T47D (cell line): ENCODE measurements around the gene TDRD15.
"Not testable (repeated sequence)": the region's sequence is repeated elsewhere in the genome, so short reads cannot be mapped to it uniquely, and the experiment has no call there.

Source experiments
- DNase-seq, 2 experiments: peaks; one replicate each; pipeline versions ENCODE4 v3.0.0 to v3.0.0-alpha.2; 2011 to 2012; ENCODE audit warnings: low read depth in 1 of 2, low spot score in 1 of 2
- JUND ChIP-seq: IDR thresholded peaks from 2 replicates; pipeline ENCODE4 v1.6.1; 2012; ENCODE audit warnings: low read depth
- in situ Hi-C: cut with HindIII; loops from 2 replicates; pipeline ENCODE4 v1.10.0; 2016; ENCODE audit warnings: low sequenced_read_pairs, low pct_unique_long_range_greater_than_20kb

The TDRD15 gene

GRCh38 chr2:21123473-21124393, at the start of gene TDRD15:
TDRD15 (plus strand) TSS chr2:21123968; CDS start chr2:21137468, 13,500 bp downstream.
- in situ Hi-C loops, result no loop called here
- no peak for DNase-seq
- no peak for TF ChIP-seq JUND

GRCh38 chr2:21078296-21078695, 45.5 kb upstream of the TDRD15 start:
- TF ChIP-seq JUND, result no peak
- in situ Hi-C loops, result no loop called here
- no peak for DNase-seq

DNA sequence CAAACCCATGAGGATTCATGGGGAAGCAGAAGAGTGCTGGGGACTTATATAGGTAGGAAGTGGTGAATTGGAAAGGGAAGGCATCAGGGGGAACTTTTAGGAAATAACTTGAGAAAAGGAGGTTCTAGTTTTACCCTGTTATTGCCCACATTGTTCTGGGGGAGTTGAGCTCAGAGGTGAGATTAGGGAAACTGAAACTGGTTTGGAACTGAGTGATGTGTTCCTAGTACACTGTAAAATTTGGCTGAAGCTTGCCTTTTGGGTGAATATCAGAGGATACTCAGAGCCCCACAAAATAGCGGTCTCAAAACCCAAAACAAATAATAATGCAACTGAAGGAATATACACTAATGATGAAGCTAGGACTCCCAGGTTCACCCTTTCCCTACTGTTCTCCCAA, 40.3 kb upstream of the TDRD15 start:
- TF ChIP-seq JUND, result no peak
- no peak for DNase-seq
- in situ Hi-C loops, result no loop called here

DNA sequence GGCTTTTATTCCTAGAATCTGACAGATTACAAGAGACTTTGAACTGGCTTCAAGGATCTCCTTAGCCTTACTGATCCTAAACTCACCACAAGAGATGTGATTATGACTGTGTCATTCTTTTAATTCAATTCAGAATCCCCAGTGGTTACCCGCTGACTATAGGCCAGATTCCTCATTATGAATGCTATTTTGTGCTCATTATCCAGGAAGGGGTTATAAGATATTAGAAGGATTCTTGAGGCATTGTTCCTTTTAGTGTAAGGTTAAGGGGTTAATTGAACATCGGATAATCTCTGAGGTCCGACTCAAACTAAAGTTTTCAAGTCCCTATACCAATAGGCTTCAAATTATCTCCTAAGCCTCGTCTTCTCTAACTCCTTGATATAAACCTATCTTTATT, 39.4 kb upstream of the TDRD15 start:
- in situ Hi-C loops, result no loop called here
- no peak for DNase-seq
- TF ChIP-seq JUND, result no peak

- in situ Hi-C loops, result no loop called here
- no peak for DNase-seq
- TF ChIP-seq JUND, result no peak
Measured at GRCh38 chr2:21092308-21092869, 31.4 kb upstream of the TDRD15 start.

- in situ Hi-C loops, result no loop called here
- no peak for DNase-seq
- no peak for TF ChIP-seq JUND
Measured at GRCh38 chr2:21095178-21095577, 28.6 kb upstream of the TDRD15 start.

DNA sequence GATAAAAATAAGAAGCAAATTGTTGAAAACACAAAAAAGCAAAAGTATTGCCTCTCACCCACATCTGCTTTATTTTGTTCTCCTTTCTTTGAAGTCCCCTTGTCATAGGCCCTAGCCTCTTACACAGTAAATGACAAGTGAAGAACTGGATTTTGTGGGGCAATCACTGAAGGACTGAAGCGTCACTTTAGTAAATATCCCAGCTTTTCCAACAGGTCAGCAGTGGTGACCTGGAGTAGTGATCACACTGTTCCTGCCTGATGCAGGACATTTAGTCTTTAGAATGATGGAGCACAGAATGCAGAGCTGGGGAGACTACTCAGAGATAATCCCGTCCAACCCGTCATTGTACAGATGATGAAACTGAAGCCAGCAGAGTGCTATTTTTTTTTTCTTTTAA, 28.1 kb upstream of the TDRD15 start:
- in situ Hi-C loops, result no loop called here
- TF ChIP-seq JUND, result no peak
- no peak for DNase-seq

DNA sequence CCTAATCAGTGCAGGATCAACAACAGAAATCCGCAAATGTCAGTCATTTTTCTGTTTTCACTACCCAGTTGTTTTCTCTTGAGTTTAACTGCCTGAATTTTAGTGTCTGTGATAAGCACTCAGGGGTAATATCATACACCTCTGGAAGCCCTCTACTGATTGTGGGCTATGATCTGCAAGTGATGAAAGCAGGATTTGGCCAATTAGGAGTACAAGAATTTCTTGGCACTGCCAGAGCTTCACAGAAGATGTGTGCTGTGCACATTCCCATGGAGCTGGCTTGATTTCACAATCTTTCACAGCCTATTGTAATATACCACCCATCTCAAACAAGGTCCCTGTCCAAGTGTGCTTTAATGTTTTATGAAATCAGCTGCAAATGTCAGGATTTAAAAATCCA, 27.3 kb upstream of the TDRD15 start:
- no peak for TF ChIP-seq JUND
- in situ Hi-C loops, result no loop called here
- no peak for DNase-seq

DNA sequence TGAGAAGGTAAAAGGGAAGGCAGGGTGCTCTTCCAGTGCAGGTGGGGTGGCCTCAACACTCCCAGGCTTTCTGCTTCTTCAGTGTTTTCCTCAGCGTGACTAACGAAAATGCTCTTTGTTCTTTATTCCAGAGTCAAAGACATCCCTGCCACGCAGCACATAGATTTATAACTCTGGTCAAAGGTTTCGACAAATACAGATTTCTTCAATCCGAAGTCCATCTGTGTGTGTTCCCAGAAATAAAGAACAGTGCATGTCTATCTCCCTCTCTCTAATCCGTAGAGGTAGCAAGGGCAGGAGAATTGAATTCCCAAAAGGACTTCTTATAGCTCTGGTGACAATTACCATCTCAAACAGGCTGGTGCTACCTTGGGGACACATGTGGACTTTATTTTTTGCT, 26.4 kb upstream of the TDRD15 start:
- DNase-seq, result no peak
- in situ Hi-C loops, result no loop called here
- no peak for TF ChIP-seq JUND

DNA sequence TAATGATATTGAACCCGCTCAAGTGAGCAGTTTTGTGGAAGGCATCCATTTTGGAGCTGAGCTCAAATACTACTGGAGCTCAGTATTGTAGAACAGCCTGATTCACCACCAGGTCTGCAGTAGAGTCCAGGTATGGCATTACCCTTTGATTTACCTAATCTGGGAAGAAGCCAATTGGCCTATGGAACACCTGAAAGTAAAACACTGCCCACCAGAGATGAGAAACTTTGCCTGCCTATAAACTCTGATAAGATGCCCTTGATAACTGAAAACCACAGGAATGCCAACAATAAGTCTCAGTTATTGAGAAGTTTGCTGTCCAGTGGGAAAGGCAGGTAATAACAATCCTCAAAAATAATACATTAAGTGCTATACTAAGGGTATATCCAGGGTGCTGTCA, 25.5 kb upstream of the TDRD15 start:
- no peak for TF ChIP-seq JUND
- in situ Hi-C loops, result no loop called here
- no peak for DNase-seq

GRCh38 chr2:21099281-21099907, 24.4 kb upstream of the TDRD15 start:
- DNase-seq, result no peak
- in situ Hi-C loops, result no loop called here
- TF ChIP-seq JUND, result no peak

DNA sequence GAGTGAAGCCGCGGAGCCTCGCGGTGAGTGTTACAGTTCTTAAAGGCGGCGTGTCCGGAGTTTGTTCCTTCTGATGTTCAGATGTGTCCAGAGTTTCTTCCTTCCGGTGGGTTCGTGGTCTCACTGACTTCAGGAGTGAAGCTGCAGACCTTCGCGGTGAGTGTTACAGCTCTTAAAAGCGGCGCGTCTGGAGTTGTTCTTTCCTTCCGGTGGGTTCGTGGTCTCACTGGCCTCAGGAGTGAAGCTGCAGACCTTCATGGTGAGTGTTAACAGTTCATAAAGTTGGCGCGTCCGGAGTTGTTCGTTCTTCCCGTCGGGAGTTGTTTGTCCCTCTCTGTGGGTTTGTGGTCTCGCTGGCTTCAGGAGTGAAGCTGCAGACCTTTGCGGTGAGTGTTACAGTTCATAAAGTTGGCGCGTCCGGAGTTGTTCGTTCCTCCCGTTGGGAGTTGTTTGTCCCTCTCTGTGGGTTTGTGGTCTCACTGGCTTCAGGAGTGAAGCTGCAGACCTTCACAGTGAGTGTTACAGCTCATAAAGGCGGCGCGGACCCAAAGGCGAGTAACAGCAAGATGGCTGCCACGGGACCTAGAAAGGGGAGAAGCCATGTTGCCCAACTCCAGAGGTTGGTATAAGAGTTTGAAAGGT, 22.1 kb upstream of the TDRD15 start:
- DNase-seq, in situ Hi-C loops: not testable (repeated sequence)

DNA sequence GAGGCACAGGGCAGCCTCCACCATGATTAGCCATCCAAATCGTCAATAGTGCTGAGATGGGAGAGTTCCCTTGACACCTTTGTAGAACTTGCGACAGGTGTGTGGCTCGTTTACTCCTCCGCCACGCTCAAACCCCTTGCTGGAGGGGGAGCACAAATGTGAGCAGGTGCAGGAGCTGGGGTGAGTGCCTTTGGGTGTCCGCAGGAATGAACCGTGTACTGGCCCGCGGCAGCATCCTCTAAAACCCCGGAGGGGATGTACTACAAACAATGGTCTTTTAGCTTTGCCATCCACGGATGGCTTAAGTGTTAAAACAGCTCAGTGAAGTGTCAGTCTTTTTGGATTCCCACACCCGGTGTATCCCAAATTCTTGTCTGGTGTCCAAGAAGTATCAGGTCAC, 21.4 kb upstream of the TDRD15 start:
- in situ Hi-C loops, result no loop called here
- TF ChIP-seq JUND, result no peak
- DNase-seq, result no peak
